OCI-LY7 (cell line): Measurements from ENCODE around the gene SRSF2. TPM values are rescaled to one million over a fixed set of nuclear protein-coding genes. Genes with fewer than 3 reads are reported as not detected.

ENCODE experiments used
- BruUV-seq: library from RNA; stranded (reverse); fragments of 400-500 nt; replicated peaks from 2 replicates; lab custom pipeline; 2021; lab: Mats Ljungman, UMichigan
- CTCF ChIA-PET: fragments of 300-600 bp; sonication (Branson Sonifier 250); formaldehyde crosslinking; loops from one replicate; lab custom pipeline; 2022; ENCODE audit warnings: antibody characterized with exemption; ENCODE audit not compliant: unreplicated experiment; lab: Charles Lee
- POLR2A ChIA-PET: fragments of 300-600 bp; sonication (Branson Sonifier 250); formaldehyde crosslinking; loops from one replicate; lab custom pipeline; 2022; ENCODE audit warnings: antibody characterized with exemption; lab: Charles Lee
- DNase-seq: peaks from one replicate; pipeline ENCODE4 v3.0.0-alpha.2; 2015; ENCODE audit warnings: low spot score
- H2AFZ ChIP-seq: fragments of 200-600 bp; sonication (generic), shearing (Covaris generic); 2 replicates; pipeline ENCODE4 v1.6.1; 2014; ENCODE audit warnings: mild to moderate bottlenecking, antibody characterized with exemption, low read length, moderate library complexity
- H3K27ac ChIP-seq: fragments of 200-600 bp; sonication (generic); 2 replicates; pipeline ENCODE4 v1.5.1; 2014; ENCODE audit warnings: mixed run types, low read depth, mild to moderate bottlenecking, moderate library complexity, low read length, inconsistent platforms; ENCODE audit not compliant: poor library complexity, severe bottlenecking
- H3K36me3 ChIP-seq: fragments of 200-600 bp; sonication (generic); 2 replicates; pipeline ENCODE4 v1.6.1; 2014; ENCODE audit warnings: mild to moderate bottlenecking, antibody characterized with exemption, low read length, moderate library complexity, mixed read lengths; ENCODE audit not compliant: insufficient read depth
- H3K4me1 ChIP-seq: fragments of 200-600 bp; sonication (generic); 2 replicates; pipeline ENCODE4 v1.5.1; 2014; ENCODE audit warnings: mild to moderate bottlenecking, low read length; ENCODE audit not compliant: insufficient read depth, poor library complexity, severe bottlenecking
- H3K4me2 ChIP-seq: fragments of 200-600 bp; sonication (generic); 2 replicates; pipeline ENCODE4 v1.6.1; 2014; ENCODE audit warnings: mild to moderate bottlenecking, low read length
- H3K4me3 ChIP-seq: fragments of 200-600 bp; sonication (generic); 2 replicates; pipeline ENCODE4 v1.5.1; 2014; ENCODE audit warnings: mild to moderate bottlenecking, low read depth, low read length; ENCODE audit not compliant: poor library complexity, severe bottlenecking
- H3K79me2 ChIP-seq: fragments of 200-600 bp; sonication (generic); 2 replicates; pipeline ENCODE4 v1.6.1; 2016; ENCODE audit warnings: low read depth, mild to moderate bottlenecking, low read length, moderate library complexity, mixed read lengths; ENCODE audit not compliant: insufficient read depth
- H3K9me2 ChIP-seq: fragments of 200-600 bp; sonication (generic); 2 replicates; pipeline ENCODE4 v1.6.1; 2016; ENCODE audit warnings: mild to moderate bottlenecking, low read length, mixed read lengths; ENCODE audit not compliant: insufficient read depth
- H3K9me3 ChIP-seq: fragments of 200-600 bp; sonication (generic); 2 replicates; pipeline ENCODE4 v1.6.1; 2014; ENCODE audit warnings: mild to moderate bottlenecking, mixed run types, low read length, mixed read lengths
- H4K20me1 ChIP-seq: fragments of 200-600 bp; sonication (generic); 2 replicates; pipeline ENCODE4 v1.6.1; 2014; ENCODE audit warnings: mild to moderate bottlenecking, antibody characterized with exemption, low read length, moderate library complexity, mixed read lengths; ENCODE audit not compliant: insufficient read depth
- EZH2phosphoT487 ChIP-seq: fragments of 200-600 bp; sonication (generic); IDR thresholded peaks from 2 replicates; pipeline ENCODE4 v1.6.1; 2018; ENCODE audit warnings: low read depth, borderline replicate concordance, mild to moderate bottlenecking, mixed run types, antibody characterized with exemption, low read length, moderate library complexity, mixed read lengths
- intact Hi-C: fragments of 100-400 bp; cut with micrococcal nuclease; formaldehyde crosslinking; loops from one replicate; pipeline ENCODE4 v1.10.0; 2022; ENCODE audit not compliant: unreplicated experiment
- total RNA-seq, 2 experiments: library from RNA; depleted of rRNA in 1 of 2; stranded (reverse); fragments of >200 nt in 1 of 2; shearing (Covaris generic) in 1 of 2; gene quantifications; 2 replicates each; pipeline ENCODE4 v1.2.3, GENCODE V29; 2014 to 2022
- TF ChIP-seq, protein P1 (sequence below): fragments of 200-600 bp; sonication (generic); conservative IDR thresholded peaks from 2 replicates; pipeline ENCODE4 v1.5.1; 2014; ENCODE audit warnings: mild to moderate bottlenecking, antibody characterized with exemption, low read length, moderate library complexity, mixed read lengths

Gene SRSF2
- total RNA-seq, 2 experiments from 2014 or later: 619 to 2,207 TPM

DNA sequence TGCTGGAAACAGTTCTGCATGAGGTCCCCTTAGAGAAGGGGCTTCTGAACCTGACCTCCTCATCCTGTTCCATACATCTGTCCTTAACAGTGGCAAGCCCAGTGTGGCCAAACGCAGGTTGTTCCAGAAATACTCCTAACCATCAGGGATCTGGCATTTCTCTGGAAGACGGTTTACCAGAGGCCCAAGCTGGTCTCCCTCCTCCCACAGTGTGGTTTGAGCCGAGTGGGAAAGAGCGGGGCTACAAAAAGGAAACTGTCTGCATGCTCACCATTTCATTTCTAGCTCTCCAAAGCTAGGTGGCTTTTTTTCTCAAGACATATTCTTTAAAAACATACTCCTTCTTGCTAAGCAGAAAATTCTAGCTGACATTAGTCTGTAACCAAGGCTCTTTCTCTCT lies 32.3 kb downstream of the SRSF2 start:
- H2AFZ ChIP-seq: no peak overlapping the region
- no TSS peak for BruUV-seq
- no peaks in the 10 kb centered on the region for H3K79me2 ChIP-seq
- no peak overlapping the region for H3K4me3 ChIP-seq
- H3K9me2 ChIP-seq: no peaks in the 10 kb centered on the region
- intact Hi-C loops: no loop called here
- DNase-seq: no peak
- TF ChIP-seq EZH2phosphoT487: no peak
- TF ChIP-seq, protein P1, sequence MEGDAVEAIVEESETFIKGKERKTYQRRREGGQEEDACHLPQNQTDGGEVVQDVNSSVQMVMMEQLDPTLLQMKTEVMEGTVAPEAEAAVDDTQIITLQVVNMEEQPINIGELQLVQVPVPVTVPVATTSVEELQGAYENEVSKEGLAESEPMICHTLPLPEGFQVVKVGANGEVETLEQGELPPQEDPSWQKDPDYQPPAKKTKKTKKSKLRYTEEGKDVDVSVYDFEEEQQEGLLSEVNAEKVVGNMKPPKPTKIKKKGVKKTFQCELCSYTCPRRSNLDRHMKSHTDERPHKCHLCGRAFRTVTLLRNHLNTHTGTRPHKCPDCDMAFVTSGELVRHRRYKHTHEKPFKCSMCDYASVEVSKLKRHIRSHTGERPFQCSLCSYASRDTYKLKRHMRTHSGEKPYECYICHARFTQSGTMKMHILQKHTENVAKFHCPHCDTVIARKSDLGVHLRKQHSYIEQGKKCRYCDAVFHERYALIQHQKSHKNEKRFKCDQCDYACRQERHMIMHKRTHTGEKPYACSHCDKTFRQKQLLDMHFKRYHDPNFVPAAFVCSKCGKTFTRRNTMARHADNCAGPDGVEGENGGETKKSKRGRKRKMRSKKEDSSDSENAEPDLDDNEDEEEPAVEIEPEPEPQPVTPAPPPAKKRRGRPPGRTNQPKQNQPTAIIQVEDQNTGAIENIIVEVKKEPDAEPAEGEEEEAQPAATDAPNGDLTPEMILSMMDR: no peak
- H4K20me1 ChIP-seq: no peaks in the 10 kb centered on the region
- no peaks in the 10 kb centered on the region for H3K36me3 ChIP-seq
- H3K27ac ChIP-seq: no peak overlapping the region
- ChIA-PET POLR2A (interaction anchor here (0.7 kb wide), 1 partner anchor 40 kb away, joined by 3 read pairs; no protein-coding TSS in a partner anchor), CTCF (no interaction called here)
- H3K4me1 ChIP-seq: no peaks in the 10 kb centered on the region
- H3K9me3 ChIP-seq: no peaks in the 10 kb centered on the region
- no peak overlapping the region for H3K4me2 ChIP-seq

GRCh38 chr17:76702941-76703637 lies 34.0 kb downstream of the SRSF2 start:
- no peaks in the 10 kb centered on the region for H3K9me3 ChIP-seq
- no peak for TF ChIP-seq EZH2phosphoT487
- TF ChIP-seq, protein P1: no peak
- BruUV-seq: no TSS peak
- intact Hi-C loops: no loop called here
- no peaks in the 10 kb centered on the region for H3K79me2 ChIP-seq
- ChIA-PET POLR2A (interaction anchor here (0.6 kb wide), 1 partner anchor 80 kb away, joined by 3 read pairs; no protein-coding TSS in a partner anchor), CTCF (no interaction called here)
- no peaks in the 10 kb centered on the region for H3K36me3 ChIP-seq
- no peak for DNase-seq
- H2AFZ ChIP-seq: no peak overlapping the region
- no peaks in the 10 kb centered on the region for H3K4me1 ChIP-seq
- no peak overlapping the region for H3K4me2 ChIP-seq
- H3K4me3 ChIP-seq: no peak overlapping the region
- no peaks in the 10 kb centered on the region for H3K9me2 ChIP-seq
- H4K20me1 ChIP-seq: no peaks in the 10 kb centered on the region
- H3K27ac ChIP-seq: no peak overlapping the region

DNA sequence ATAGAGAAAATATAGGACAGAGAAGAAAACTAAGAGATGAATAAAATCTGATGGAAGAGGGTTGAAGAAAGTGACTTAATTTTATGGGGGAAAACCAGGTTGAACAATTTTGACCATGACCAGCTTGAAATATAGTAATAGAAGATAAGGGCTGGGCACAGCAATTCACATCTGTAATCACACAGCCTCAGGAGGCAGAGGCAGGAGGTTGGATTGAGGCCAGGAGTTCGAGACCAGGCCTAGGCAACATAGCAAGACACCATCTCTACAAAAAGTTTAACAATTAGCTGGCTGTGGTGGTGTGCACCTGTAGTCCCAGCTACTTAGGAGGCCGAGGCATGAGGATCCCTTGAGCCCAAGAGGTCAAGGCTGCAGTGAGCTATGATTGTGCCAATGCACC lies 35.1 kb downstream of the SRSF2 start:
- POLR2A ChIA-PET: no interaction called here
- H3K9me2 ChIP-seq: no peaks in the 10 kb centered on the region
- intact Hi-C loops: no loop called here
- H3K4me3 ChIP-seq: no peak overlapping the region
- no peak overlapping the region for H3K27ac ChIP-seq
- no peaks in the 10 kb centered on the region for H4K20me1 ChIP-seq
- no peaks in the 10 kb centered on the region for H3K9me3 ChIP-seq
- no peak for TF ChIP-seq EZH2phosphoT487
- TF ChIP-seq, protein P1: no peak
- H3K4me1 ChIP-seq: peaks cover 8% of the 10 kb centered on the region
- BruUV-seq: no TSS peak
- CTCF ChIA-PET: interaction anchor here (0.6 kb wide), 1 partner anchor 15 kb away, joined by 3 read pairs; no protein-coding TSS in a partner anchor
- H3K79me2 ChIP-seq: no peaks in the 10 kb centered on the region
- no peaks in the 10 kb centered on the region for H3K36me3 ChIP-seq
- no peak overlapping the region for H2AFZ ChIP-seq
- no peak for DNase-seq
- no peak overlapping the region for H3K4me2 ChIP-seq
